Mammary epithelial cell (primary cell): ENCODE measurements around the gene PIN4.
"Not testable (repeated sequence)": the region's sequence is repeated elsewhere in the genome, so short reads cannot be mapped to it uniquely, and the experiment has no call there.

ENCODE experiments used
- CTCF ChIP-seq, 2 donors: IDR thresholded peaks in 1 of 2; conservative IDR thresholded peaks in 1 of 2; 2 replicates each; pipeline ENCODE4 v1.5.1; 2011 to 2012; ENCODE audit warnings: inconsistent platforms in 2 of 2, low read length in 2 of 2, mild to moderate bottlenecking in 2 of 2, control low read depth in 1 of 2, low read depth in 1 of 2; ENCODE audit not compliant: insufficient read depth in 1 of 2; ENCODE audit errors: extremely low read depth in 1 of 2
- EZH2 ChIP-seq: IDR thresholded peaks from 2 replicates; pipeline ENCODE4 v1.6.1; 2012; ENCODE audit warnings: low read length, inconsistent platforms, borderline replicate concordance

GRCh38 chrX:72176289-72176688 lies 5.3 kb upstream of the PIN4 start:
- not testable (repeated sequence) for TF ChIP-seq CTCF (conservative IDR thresholded peaks at IDR 0.05 in 1 of 2, IDR thresholded peaks at IDR 0.05 in 1 of 2; ENCODE audit: extremely low read depth in 1 of 2, insufficient read depth in 1 of 2, low read depth in 1 of 2, low read length in 2 of 2); EZH2
